M059J (cell line): ENCODE results near the gene C6orf136. TPM values are rescaled to one million over a fixed set of nuclear protein-coding genes. Genes with fewer than 3 reads are reported as not detected.
"Not testable (repeated sequence)": the region's sequence is repeated elsewhere in the genome, so short reads cannot be mapped to it uniquely, and the experiment has no call there.

ENCODE experiments used
- DNase-seq: peaks from one replicate; pipeline ENCODE4 v3.0.0-alpha.2; 2012; ENCODE audit warnings: low read depth
- total RNA-seq: library from RNA; depleted of rRNA; stranded (reverse); fragments of >200 nt; shearing (Covaris generic); gene quantifications from 2 replicates; pipeline ENCODE4 v1.2.3, GENCODE V29; 2014

C6orf136 gene
- total RNA-seq, 1 experiment from 2014 or later = 9.1 TPM

DNA sequence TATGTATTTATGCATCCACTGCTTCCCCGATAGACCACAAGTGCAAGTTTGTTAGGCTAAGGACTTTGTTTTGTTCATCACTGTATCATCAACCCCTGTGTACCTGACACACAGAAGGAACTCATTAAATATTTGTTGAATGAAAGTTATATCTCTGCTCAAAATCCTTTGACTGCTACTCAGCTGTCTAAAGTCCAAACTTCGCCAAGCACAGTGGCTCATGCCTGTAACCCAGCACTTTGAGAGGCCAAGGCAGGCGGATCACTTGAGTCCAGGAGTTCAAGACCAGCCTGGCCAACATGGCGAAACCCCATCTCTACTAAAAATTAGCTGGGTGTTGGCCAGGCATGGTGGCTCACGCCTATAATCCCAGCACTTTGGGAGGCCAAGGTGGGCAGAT, 11.0 kb downstream of the C6orf136 start:
- DNase-seq = not testable (repeated sequence)

DNA sequence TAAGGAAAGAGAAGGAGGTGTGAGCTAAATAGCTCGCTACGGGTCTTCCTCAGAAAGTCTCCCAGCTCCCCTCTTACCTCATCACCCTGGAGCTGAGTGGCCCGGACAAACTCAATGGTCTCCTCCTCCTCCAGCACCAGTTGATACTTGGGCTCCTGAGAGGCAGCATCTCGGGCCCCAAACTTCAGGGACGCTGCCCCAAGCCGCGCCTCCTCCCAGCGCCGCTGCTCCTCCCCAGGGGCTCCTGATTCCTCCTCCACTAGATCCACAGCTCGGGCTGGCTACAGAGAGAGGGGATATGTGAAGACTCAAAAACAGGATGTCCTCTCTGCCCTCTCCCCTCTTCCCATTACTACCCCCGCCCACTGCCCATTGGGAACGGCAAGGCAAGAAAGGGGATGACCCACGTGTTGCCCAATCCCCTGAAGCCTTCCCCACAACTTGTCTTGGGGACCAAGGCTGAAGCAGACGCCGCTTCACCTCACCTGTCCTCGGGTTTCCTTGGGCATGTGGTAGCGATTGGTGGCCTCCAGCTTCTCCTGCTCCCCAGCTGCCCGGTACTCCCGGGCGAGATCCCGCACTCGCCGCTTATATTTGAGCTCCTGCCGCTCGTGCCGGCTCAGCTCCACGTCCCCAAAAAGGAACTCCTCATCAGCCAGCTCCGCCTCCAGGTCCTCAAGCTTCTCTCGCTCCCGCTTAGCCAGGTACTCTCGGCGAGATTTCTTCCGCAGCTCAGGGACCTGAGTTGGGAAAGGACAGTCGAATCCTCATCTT, 18.2 kb downstream of the C6orf136 start:
- DNase-seq = no peak

GRCh38 chr6:30666300-30666699, 19.4 kb downstream of the C6orf136 start:
- not testable (repeated sequence) for DNase-seq

GRCh38 chr6:30670760-30671527, 24.0 kb downstream of the C6orf136 start:
- no peak for DNase-seq

DNA sequence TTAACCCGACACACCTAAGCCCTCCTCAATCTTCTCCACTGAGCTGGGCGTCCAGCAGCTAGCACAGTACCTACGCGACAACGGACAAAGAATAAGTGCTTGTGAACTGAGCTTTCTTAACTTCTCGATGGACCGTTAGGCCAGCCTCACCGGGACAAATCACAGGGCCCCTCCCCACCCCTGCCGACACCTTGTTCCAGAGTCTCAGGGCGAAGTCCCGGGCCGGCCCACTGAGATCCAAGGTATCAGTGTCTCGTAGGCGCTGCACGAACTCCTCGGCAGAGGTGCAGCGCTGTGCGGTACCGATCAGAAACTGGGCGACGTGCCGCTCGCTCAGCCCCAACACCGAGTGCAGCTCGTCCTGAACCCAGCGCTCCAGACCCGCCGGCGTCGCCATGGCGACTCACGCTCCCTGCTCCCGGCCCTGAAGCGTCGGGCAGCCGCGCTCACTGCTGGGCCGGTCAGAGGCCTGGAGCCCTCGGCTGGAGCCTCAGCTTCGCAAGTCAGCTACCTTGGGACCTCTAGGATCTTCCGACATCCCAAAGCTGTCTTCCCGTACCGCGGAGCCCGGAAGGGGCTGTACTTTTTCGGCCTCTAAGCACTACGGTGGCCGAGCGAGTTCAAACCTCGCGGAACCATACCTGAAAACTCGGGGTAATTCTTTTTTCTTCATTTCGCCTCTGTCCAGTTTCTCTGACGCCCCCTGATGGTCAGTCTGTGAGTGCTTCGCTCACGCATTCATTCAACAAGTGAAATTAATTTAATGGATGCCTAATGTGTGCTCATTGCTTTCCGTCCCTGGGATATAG, 25.7 kb downstream of the C6orf136 start, which contains the start of gene DHX16:
TSS of gene DHX16 (minus strand) at position 562 of the 809 bp plus-strand sequence. CDS start at position 397, 165 bp downstream.
- DNase-seq = peak; percentile 99

GRCh38 chr6:30676660-30677285, 29.8 kb downstream of the C6orf136 start:
- no peak for DNase-seq

DNA sequence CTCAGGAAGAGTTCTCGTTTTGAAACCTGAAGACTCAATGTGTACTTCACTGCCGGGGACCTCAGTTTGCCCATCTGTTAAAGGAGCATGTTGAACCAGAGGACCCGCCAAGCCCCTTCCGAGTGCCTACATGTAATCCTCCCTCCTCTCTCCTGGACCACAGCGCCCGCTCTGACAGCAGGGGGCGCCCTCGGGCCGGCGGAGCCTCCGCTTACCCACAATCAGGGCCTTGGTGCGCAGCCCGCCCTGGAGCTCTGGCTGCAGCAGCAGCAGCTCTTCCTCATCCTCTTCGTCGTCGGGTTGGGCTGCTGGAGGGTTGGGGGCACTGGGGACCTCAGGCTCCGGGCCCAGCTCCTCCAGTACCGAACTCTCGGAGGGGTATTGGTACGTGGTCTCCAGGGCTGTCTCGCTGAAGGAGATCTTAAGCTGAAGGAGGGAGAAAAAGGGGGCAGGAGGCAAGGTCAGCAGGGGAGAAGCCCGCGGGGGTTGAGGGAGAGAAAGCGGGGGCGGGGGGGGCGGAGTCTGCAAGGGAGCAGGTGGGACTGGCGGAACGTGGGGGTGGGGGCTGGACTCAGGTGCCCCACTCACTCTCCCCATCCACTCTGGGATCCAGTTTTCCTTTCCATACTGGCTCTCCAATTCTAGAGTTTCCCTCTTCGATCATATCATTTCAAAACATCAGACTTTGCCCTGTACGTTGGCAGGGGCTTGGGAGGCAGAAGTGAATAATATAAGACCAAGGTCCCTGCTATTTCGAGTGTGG, 32.2 kb downstream of the C6orf136 start:
- peak; percentile 46 for DNase-seq

DNA sequence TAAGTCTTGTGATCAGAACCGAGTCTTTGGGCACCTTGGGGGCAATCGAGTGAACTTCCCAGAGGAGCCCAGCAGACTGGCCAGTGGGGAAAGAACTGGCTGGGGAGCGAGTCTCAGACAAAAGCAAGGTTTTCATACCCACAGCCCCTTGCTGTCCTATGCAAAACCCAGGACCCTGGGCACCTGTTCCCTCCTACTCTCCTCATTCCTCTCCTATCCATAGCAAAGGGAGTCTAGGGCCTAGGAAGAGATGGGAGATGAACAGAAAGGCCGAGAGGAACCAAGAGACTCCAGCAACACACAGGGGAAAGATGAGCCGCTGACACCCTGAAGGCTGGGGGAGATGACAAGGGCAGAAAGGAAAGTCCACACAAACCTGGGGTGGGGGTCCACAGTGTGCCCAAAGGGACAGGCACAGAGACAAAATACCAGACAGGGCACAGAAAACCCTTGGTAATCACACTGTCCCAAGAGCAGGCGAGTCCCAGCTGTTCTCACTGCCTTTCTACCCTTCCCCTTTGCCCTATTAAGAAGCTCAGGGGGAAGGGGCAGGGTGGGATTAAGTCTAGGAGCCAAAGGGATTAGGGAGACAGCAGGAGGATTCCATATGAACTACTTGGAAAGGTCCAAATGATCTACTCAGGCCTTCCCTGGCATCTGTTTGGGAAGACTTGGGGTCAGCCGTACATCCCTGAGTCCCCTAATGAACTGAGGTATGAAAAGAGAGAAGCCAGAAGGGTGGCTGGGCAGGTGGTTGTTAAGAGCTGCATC, 33.0 kb downstream of the C6orf136 start:
- no peak for DNase-seq

DNA sequence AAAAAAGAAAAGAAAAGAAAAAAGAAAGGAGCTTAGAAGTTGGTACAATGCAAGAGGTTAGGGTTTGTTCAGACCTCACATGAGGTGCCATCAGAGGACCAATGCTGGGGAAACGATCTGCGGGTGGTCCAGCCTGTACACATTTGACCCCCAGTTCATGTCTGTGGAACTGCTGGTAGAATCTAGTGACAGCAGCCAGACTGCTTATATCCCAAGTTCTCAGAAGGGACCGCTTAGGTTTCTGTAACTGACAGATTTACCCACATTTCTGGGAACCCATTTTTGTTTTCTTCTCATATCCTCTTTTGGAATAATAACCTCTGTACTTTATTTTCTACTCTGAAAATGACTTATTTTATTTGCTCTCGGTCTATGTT, 34.8 kb downstream of the C6orf136 start:
- no peak for DNase-seq

GRCh38 chr6:30682143-30683117, 35.5 kb downstream of the C6orf136 start:
- peak; percentile 92 for DNase-seq

GRCh38 chr6:30683183-30683979, 36.4 kb downstream of the C6orf136 start:
- DNase-seq = peak; percentile 57

GRCh38 chr6:30683980-30684338, 37.0 kb downstream of the C6orf136 start:
- DNase-seq = peak; percentile 50

- DNase-seq = peak; percentile 48
These were observed 37.6 kb downstream of the C6orf136 start for GRCh38 chr6:30684386-30685156.

DNA sequence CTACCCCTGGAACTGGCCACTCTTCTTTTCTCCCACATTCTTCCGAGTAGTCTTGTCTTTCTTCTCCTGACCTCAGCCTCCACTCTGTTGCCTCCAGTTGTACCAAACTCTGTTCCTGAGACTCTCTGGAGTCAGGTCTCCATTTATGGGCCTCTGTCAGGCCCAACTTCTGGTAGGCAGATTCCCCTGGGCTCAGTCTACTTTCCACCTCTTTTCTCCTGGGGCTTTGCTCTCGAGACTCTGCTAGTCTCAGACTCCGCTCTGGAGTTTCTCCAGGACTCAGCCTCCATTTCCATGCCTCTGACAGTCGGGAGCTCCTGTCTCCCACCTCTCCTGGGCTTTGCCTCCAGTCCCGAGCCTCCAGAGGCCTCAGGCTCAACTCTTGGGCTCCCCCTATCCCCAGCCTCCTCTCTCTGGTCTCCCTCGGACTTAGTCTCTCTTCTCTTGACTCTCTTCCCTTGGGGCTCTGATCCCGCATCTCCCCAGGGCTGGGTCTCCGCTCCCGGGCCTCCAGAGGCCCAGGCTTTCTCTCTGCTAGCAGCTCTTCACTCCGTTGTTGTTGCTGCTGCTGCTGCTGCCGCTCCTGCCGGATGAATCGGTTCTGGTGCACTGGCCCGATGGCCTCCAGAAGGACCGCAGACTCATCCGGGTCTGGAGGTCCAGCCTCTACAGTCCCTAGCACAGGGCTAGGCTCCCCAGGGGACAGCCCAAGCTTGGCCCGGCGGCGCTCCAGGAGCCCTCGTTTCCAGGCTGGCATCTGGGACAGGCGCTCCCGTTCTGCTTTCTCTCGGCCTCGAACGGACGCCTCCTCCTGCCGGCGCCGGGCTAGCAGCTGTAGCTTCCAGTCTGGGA, 38.5 kb downstream of the C6orf136 start:
- DNase-seq = peak; percentile 52

DNA sequence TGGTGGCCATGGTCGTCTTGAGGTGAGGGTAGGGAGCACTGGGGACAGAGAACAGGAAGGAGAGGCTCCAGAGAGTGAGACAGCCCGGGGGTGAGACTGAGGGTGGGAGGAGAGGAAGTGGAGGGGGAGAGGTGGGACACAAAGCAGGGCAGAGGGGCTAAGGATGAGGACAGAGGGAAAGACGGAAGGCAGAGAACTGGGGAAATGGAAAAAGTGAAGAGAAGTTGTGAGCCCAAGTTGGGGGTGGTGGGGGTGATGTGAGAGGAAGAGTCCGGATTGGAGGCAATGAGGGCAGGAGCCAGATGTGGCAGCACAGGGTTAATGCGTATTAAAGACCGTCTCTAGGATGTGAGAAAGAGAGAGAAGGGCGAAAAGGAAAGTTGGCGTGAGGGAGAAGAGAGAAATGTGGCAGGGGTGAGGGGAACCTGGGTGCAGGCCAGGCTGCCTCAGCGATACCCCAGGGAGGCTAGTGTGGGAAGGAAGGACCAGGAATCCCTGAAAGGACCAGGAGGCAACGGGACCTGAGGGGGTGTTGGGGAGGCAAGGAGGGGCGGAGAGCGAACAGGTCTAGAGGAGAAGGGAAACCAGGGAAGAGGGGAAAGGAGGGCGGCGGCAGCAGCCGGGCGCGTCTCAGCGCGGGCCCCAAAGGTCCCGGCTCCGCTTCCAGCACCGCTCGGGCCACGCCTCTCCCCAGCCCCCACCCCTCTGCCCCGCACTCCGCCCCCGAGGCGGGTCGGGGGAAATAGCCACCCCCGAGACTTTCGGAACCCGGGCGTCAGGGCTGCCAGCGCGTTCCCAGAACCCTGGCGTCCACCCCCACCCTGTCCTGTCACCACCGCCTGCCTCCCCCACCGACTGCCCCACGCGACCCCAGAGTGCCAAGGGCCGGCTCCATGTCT, 39.3 kb downstream of the C6orf136 start, which contains the start of gene PPP1R18:
TSS of gene PPP1R18 (minus strand) at position 637 of the 899 bp plus-strand sequence. CDS start at position 10, 627 bp downstream.
- DNase-seq = peak; percentile 78
